ENCODE results near the gene GANC. TPM values are rescaled to one million over a fixed set of nuclear protein-coding genes. Genes with fewer than 3 reads are reported as not detected.

GANC gene
- total RNA-seq, 1 experiment from 2014 or later = 18.5 TPM

DNA sequence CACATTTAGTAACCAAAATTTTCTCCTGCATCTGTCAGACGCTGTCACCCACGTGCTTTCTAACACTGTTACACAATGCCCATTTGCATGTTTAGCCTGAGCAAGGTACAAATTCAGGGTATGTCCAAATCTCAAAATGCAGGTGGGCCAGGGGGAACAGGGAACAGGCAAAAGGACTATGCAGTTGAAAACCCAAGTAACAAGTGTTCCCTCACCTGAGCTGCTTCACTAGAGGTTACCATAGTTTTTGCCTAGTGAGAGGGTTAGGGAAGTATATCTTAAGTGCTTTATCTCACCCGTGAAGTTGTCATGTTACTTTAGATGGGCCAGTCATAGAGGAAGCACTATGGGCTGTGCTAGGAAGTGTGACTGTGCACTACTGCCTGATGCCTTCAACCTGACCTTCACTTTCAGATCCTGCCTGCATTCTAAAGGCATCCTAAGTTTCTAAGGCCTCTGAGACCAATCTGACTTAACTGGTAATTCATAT is 6.3 kb downstream of the GANC start (continued):
- TF ChIP-seq, protein P1, sequence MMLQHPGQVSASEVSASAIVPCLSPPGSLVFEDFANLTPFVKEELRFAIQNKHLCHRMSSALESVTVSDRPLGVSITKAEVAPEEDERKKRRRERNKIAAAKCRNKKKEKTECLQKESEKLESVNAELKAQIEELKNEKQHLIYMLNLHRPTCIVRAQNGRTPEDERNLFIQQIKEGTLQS (CRISPR knock-in tag; conservative IDR thresholded peaks at IDR 0.05) = no peak
- TF ChIP-seq, protein P2, sequence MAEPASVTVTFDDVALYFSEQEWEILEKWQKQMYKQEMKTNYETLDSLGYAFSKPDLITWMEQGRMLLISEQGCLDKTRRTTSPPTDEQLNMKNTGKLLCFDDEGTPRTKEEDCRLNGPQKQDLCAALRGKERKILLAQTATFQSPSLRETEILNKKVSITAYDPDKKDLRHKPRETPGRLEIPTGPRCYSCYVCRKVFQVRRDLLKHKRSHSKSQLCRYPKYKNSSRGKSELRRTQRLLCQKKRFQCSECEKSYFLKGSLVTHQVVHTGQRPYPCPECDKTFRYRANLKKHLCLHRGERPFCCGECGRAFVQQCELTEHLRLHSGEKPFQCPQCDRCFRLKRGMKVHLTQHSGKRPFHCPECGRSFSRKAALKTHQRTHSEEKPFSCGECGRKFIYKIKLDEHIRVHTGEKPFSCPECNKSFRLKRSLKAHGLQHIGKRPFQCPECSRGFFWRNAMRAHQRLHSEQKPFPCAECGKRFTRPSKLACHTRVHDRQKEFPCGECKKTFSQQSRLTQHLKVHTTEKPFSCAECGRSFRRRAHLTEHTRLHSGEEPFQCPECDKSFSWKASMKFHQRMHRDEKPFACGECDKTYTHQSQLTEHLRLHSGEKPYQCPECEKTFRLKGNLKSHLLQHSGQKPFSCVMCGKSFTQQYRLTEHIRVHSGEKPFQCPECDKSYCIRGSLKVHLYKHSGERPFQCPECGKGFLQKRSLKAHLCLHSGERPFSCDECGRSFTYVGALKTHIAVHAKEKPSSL (CRISPR knock-in tag; conservative IDR thresholded peaks at IDR 0.05) = no peak
- TF ChIP-seq NFE2L1 (CRISPR knock-in tag; IDR thresholded peaks at IDR 0.05) = no peak
- TF ChIP-seq FOXK1 (CRISPR knock-in tag; IDR thresholded peaks at IDR 0.05) = no peak
- no peak for TF ChIP-seq JAZF1 (CRISPR knock-in tag; IDR thresholded peaks at IDR 0.05)
- TF ChIP-seq, protein P3, sequence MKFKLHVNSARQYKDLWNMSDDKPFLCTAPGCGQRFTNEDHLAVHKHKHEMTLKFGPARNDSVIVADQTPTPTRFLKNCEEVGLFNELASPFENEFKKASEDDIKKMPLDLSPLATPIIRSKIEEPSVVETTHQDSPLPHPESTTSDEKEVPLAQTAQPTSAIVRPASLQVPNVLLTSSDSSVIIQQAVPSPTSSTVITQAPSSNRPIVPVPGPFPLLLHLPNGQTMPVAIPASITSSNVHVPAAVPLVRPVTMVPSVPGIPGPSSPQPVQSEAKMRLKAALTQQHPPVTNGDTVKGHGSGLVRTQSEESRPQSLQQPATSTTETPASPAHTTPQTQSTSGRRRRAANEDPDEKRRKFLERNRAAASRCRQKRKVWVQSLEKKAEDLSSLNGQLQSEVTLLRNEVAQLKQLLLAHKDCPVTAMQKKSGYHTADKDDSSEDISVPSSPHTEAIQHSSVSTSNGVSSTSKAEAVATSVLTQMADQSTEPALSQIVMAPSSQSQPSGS (CRISPR knock-in tag; IDR thresholded peaks at IDR 0.05; ENCODE audit: borderline replicate concordance, low read depth) = no peak
- no peak for TF ChIP-seq CBFB (CRISPR knock-in tag; IDR thresholded peaks at IDR 0.05; ENCODE audit: low read depth)
- TF ChIP-seq TP53 (CRISPR knock-in tag; IDR thresholded peaks at IDR 0.05) = no peak

DNA sequence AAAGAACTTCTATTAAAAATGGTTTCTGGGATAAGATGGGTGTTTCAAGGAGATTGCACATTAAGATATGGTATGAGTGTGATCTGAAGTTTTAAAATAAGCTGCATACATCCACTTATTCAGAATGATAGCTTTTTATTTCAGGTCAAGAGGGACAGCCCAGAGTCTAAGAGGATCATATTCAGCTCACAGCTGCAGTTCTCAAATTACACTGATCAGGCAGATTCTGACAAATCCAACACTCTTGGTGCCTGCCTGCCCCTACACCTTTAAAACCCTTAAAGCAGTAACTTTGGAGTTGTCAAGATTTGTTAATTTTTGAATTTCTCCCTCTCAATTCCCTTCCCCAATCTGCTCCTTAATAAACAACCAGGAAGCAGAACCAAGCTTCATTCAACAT is 9.3 kb downstream of the GANC start:
- ATAC-seq (no peak), DNase-seq (ENCODE audit: low spot score) (no peak)
- peaks cover 2% of the 10 kb centered on the region; the same call in 1 of the 2 replicates for H3K36me3 Mint-ChIP-seq
- H3K9me3 Mint-ChIP-seq = no peaks in the 10 kb centered on the region
- H3K27ac Mint-ChIP-seq = no peak overlapping the region
- no peak overlapping the region for H3K4me3 Mint-ChIP-seq
- ChIA-PET CTCF (no interaction called here), POLR2A (no interaction called here)
- H3K27me3 Mint-ChIP-seq (ENCODE audit: low read depth) = no peaks in the 10 kb centered on the region
- H3K4me1 Mint-ChIP-seq = no peaks in the 10 kb centered on the region
- TF ChIP-seq, protein P4, sequence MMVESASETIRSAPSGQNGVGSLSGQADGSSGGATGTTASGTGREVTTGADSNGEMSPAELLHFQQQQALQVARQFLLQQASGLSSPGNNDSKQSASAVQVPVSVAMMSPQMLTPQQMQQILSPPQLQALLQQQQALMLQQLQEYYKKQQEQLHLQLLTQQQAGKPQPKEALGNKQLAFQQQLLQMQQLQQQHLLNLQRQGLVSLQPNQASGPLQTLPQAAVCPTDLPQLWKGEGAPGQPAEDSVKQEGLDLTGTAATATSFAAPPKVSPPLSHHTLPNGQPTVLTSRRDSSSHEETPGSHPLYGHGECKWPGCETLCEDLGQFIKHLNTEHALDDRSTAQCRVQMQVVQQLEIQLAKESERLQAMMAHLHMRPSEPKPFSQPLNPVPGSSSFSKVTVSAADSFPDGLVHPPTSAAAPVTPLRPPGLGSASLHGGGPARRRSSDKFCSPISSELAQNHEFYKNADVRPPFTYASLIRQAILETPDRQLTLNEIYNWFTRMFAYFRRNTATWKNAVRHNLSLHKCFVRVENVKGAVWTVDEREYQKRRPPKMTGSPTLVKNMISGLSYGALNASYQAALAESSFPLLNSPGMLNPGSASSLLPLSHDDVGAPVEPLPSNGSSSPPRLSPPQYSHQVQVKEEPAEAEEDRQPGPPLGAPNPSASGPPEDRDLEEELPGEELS (CRISPR knock-in tag; IDR thresholded peaks at IDR 0.05) = no peak
- TF ChIP-seq SMAD3 (CRISPR knock-in tag; IDR thresholded peaks at IDR 0.05; ENCODE audit: borderline replicate concordance) (no peak), ZBTB21 (CRISPR knock-in tag; IDR thresholded peaks at IDR 0.05; ENCODE audit: borderline replicate concordance) (no peak), ELF4 (CRISPR knock-in tag; IDR thresholded peaks at IDR 0.05; ENCODE audit: low read depth) (no peak), ZNF416 (CRISPR knock-in tag; IDR thresholded peaks at IDR 0.05) (no peak), ZNF263 (CRISPR knock-in tag; IDR thresholded peaks at IDR 0.05; ENCODE audit: low read depth) (no peak), ESRRA (CRISPR knock-in tag; IDR thresholded peaks at IDR 0.05; ENCODE audit: borderline replicate concordance) (no peak), RORB (CRISPR knock-in tag; IDR thresholded peaks at IDR 0.05) (no peak), CBFB (CRISPR knock-in tag; IDR thresholded peaks at IDR 0.05; ENCODE audit: low read depth) (no peak)
- TF ChIP-seq, protein P5, sequence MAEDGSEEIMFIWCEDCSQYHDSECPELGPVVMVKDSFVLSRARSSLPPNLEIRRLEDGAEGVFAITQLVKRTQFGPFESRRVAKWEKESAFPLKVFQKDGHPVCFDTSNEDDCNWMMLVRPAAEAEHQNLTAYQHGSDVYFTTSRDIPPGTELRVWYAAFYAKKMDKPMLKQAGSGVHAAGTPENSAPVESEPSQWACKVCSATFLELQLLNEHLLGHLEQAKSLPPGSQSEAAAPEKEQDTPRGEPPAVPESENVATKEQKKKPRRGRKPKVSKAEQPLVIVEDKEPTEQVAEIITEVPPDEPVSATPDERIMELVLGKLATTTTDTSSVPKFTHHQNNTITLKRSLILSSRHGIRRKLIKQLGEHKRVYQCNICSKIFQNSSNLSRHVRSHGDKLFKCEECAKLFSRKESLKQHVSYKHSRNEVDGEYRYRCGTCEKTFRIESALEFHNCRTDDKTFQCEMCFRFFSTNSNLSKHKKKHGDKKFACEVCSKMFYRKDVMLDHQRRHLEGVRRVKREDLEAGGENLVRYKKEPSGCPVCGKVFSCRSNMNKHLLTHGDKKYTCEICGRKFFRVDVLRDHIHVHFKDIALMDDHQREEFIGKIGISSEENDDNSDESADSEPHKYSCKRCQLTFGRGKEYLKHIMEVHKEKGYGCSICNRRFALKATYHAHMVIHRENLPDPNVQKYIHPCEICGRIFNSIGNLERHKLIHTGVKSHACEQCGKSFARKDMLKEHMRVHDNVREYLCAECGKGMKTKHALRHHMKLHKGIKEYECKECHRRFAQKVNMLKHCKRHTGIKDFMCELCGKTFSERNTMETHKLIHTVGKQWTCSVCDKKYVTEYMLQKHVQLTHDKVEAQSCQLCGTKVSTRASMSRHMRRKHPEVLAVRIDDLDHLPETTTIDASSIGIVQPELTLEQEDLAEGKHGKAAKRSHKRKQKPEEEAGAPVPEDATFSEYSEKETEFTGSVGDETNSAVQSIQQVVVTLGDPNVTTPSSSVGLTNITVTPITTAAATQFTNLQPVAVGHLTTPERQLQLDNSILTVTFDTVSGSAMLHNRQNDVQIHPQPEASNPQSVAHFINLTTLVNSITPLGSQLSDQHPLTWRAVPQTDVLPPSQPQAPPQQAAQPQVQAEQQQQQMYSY (CRISPR knock-in tag; IDR thresholded peaks at IDR 0.05) = no peak
- TF ChIP-seq, protein P3 (CRISPR knock-in tag; IDR thresholded peaks at IDR 0.05; ENCODE audit: borderline replicate concordance, low read depth) = no peak
- TF ChIP-seq, protein P6, sequence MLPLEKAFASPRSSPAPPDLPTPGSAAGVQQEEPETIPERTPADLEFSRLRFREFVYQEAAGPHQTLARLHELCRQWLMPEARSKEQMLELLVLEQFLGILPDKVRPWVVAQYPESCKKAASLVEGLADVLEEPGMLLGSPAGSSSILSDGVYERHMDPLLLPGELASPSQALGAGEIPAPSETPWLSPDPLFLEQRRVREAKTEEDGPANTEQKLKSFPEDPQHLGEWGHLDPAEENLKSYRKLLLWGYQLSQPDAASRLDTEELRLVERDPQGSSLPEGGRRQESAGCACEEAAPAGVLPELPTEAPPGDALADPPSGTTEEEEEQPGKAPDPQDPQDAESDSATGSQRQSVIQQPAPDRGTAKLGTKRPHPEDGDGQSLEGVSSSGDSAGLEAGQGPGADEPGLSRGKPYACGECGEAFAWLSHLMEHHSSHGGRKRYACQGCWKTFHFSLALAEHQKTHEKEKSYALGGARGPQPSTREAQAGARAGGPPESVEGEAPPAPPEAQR (CRISPR knock-in tag; IDR thresholded peaks at IDR 0.05) = no peak
- TF ChIP-seq, protein P7, sequence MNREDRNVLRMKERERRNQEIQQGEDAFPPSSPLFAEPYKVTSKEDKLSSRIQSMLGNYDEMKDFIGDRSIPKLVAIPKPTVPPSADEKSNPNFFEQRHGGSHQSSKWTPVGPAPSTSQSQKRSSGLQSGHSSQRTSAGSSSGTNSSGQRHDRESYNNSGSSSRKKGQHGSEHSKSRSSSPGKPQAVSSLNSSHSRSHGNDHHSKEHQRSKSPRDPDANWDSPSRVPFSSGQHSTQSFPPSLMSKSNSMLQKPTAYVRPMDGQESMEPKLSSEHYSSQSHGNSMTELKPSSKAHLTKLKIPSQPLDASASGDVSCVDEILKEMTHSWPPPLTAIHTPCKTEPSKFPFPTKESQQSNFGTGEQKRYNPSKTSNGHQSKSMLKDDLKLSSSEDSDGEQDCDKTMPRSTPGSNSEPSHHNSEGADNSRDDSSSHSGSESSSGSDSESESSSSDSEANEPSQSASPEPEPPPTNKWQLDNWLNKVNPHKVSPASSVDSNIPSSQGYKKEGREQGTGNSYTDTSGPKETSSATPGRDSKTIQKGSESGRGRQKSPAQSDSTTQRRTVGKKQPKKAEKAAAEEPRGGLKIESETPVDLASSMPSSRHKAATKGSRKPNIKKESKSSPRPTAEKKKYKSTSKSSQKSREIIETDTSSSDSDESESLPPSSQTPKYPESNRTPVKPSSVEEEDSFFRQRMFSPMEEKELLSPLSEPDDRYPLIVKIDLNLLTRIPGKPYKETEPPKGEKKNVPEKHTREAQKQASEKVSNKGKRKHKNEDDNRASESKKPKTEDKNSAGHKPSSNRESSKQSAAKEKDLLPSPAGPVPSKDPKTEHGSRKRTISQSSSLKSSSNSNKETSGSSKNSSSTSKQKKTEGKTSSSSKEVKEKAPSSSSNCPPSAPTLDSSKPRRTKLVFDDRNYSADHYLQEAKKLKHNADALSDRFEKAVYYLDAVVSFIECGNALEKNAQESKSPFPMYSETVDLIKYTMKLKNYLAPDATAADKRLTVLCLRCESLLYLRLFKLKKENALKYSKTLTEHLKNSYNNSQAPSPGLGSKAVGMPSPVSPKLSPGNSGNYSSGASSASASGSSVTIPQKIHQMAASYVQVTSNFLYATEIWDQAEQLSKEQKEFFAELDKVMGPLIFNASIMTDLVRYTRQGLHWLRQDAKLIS (CRISPR knock-in tag; IDR thresholded peaks at IDR 0.05; ENCODE audit: borderline replicate concordance) = no peak

Data from WTC11 (cell line).